GM23248 (cell line): ENCODE measurements around the gene DENND5B.

Experiments used
- EZH2 ChIP-seq: fragments of 200-600 bp; sonication (generic); IDR thresholded peaks from 2 replicates; pipeline ENCODE4 v1.6.1; 2018; ENCODE audit warnings: antibody characterized with exemption, mild to moderate bottlenecking; ENCODE audit not compliant: insufficient read depth, poor library complexity, severe bottlenecking
- EZH2phosphoT487 ChIP-seq: fragments of 200-600 bp; sonication (generic); IDR thresholded peaks from 2 replicates; pipeline ENCODE4 v1.6.1; 2018; ENCODE audit warnings: antibody characterized with exemption, moderate library complexity, mild to moderate bottlenecking, low read depth; ENCODE audit not compliant: insufficient read depth

GRCh38 chr12:31631809-31632208, 40.9 kb upstream of the DENND5B start:
- TF ChIP-seq EZH2: no peak
- no peak for TF ChIP-seq EZH2phosphoT487
